ENCODE data around the gene ZC2HC1C. TPM values are rescaled to one million over a fixed set of nuclear protein-coding genes. Genes with fewer than 3 reads are reported as not detected.

Gene ZC2HC1C
- total RNA-seq, 1 experiment from 2014 or later: 1.4 TPM

DNA sequence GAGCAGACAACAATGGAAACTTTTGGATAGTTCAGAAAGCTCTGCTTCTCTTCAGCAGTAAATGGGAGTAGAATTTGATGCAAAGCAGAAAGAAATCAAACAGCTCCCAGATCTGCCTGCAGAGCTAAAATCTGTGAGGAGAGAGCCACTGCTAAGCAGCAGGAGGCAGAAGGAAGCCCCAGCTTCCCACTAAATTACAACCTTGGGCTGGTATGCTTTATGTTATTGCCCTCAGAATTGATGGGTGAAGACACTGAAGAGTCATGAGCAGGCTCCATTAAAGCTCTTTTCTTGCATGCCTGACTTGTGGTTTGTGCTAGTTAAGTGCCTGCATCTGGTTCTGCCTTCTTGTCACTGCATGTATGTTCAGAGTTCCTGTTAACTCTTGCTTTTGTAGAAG is 8.4 kb downstream of the ZC2HC1C start:
- Histone ChIP-seq H2BK20ac (ENCODE audit: low read depth, low read length, poor library complexity, severe bottlenecking) (no peak overlapping the region), H3K23me2 (ENCODE audit: insufficient read length, low read depth, low read length, poor library complexity, severe bottlenecking) (no peaks in the 10 kb centered on the region), H4K20me1 (ENCODE audit: control insufficient read depth, insufficient read depth, insufficient read length) (no peaks in the 10 kb centered on the region), H2AFZ (ENCODE audit: low read length) (no peak overlapping the region), H3K9me3 (ENCODE audit: control insufficient read depth, low read depth, low read length) (no peaks in the 10 kb centered on the region), H3K27ac (ENCODE audit: insufficient read length, low read depth, low read length) (no peak overlapping the region), H2BK15ac (ENCODE audit: low read depth, low read length) (no peak overlapping the region), H3K56ac (ENCODE audit: insufficient read length, low read depth, low read length) (no peak overlapping the region), H3K4ac (ENCODE audit: low read depth, low read length) (no peak overlapping the region), H3T11ph (ENCODE audit: low read length) (no peak overlapping the region), H3K23ac (ENCODE audit: insufficient read length, low read depth, low read length) (no peak overlapping the region), H4K8ac (replicated peaks; ENCODE audit: insufficient read length, low read depth, low read length) (no peak overlapping the region), H3K79me1 (ENCODE audit: insufficient read depth, low read depth, low read length, poor library complexity, severe bottlenecking) (no peaks in the 10 kb centered on the region), H2AK5ac (ENCODE audit: insufficient read length, low read length) (no peak overlapping the region), H2BK5ac (ENCODE audit: insufficient read length, low read length) (no peak overlapping the region), H3K18ac (ENCODE audit: insufficient read length, low read depth, low read length) (no peak overlapping the region), H2BK120ac (ENCODE audit: low read depth, low read length, poor library complexity, severe bottlenecking) (no peak overlapping the region), H3K14ac (ENCODE audit: insufficient read depth, low read length) (no peak overlapping the region), H3K9ac (ENCODE audit: extremely low read depth, insufficient read length, low read length) (no peak overlapping the region), H2BK12ac (ENCODE audit: insufficient read length, low read depth, low read length) (no peak overlapping the region), H3K4me2 (ENCODE audit: insufficient read depth, insufficient read length, low read length) (no peak overlapping the region), H3K79me2 (ENCODE audit: insufficient read depth, low read length) (no peaks in the 10 kb centered on the region), H3K27me3 (ENCODE audit: insufficient read depth, low read length) (no peaks in the 10 kb centered on the region), H4K5ac (ENCODE audit: insufficient read length, low read depth, low read length) (no peak overlapping the region), H3K4me1 (ENCODE audit: insufficient read depth, low read length) (no peaks in the 10 kb centered on the region), H4K91ac (ENCODE audit: insufficient read length, low read depth, low read length) (no peak overlapping the region)
- H3K36me3 Mint-ChIP-seq (ENCODE audit: insufficient read depth in 1 of 3, low read depth in 3 of 3): peaks cover 0 to 12% (median 2%) of the 10 kb centered on the region in 3 experiments; a peak in 3 of 7 replicates
- H3K4me1 Mint-ChIP-seq: no peaks in the 10 kb centered on the region
- no peak overlapping the region for H3K4me3 Mint-ChIP-seq
- no peaks in the 10 kb centered on the region for H3K9me3 Mint-ChIP-seq
- TF ChIP-seq, protein P1, sequence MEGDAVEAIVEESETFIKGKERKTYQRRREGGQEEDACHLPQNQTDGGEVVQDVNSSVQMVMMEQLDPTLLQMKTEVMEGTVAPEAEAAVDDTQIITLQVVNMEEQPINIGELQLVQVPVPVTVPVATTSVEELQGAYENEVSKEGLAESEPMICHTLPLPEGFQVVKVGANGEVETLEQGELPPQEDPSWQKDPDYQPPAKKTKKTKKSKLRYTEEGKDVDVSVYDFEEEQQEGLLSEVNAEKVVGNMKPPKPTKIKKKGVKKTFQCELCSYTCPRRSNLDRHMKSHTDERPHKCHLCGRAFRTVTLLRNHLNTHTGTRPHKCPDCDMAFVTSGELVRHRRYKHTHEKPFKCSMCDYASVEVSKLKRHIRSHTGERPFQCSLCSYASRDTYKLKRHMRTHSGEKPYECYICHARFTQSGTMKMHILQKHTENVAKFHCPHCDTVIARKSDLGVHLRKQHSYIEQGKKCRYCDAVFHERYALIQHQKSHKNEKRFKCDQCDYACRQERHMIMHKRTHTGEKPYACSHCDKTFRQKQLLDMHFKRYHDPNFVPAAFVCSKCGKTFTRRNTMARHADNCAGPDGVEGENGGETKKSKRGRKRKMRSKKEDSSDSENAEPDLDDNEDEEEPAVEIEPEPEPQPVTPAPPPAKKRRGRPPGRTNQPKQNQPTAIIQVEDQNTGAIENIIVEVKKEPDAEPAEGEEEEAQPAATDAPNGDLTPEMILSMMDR (conservative IDR thresholded peaks at IDR 0.05): no peak
- DNase-seq: no peak
- H3K27ac Mint-ChIP-seq: no peak overlapping the region
- no peaks in the 10 kb centered on the region for H3K27me3 Mint-ChIP-seq (ENCODE audit: low read depth)
